ENCODE measurements around the gene FBXW7.

- TF ChIP-seq CTCF (conservative IDR thresholded peaks at IDR 0.05 in 1 of 2, IDR thresholded peaks at IDR 0.05 in 1 of 2; ENCODE audit: low read depth in 1 of 2, low read length in 2 of 2) (no peak), EZH2 (IDR thresholded peaks at IDR 0.05; ENCODE audit: low read length, missing control alignments) (no peak)
Measured at GRCh38 chr4:152558396-152558795, 22.5 kb upstream of the FBXW7 start.
